Neural progenitor cell (in vitro differentiated cells): ENCODE data around the gene RPS27A. TPM values are rescaled to one million over a fixed set of nuclear protein-coding genes. Genes with fewer than 3 reads are reported as not detected.
"Not testable (repeated sequence)": the region's sequence is repeated elsewhere in the genome, so short reads cannot be mapped to it uniquely, and the experiment has no call there.

Experiments used
- DNase-seq: peaks from one replicate; pipeline ENCODE4 v3.0.0-alpha.2; 2016; ENCODE audit warnings: low spot score
- H2AFZ ChIP-seq: fragments of 200-600 bp; sonication (generic); replicated peaks from 2 replicates; pipeline ENCODE4 v1.6.1; 2016; ENCODE audit warnings: antibody characterized with exemption
- H3F3A ChIP-seq: fragments of 200-600 bp; sonication (generic); 2 replicates; pipeline ENCODE4 v1.6.1; 2016; ENCODE audit warnings: antibody characterized with exemption, low read depth
- H3K27ac ChIP-seq: fragments of 200-600 bp; sonication (generic); 2 replicates; pipeline ENCODE4 v1.5.1; 2016; ENCODE audit warnings: mild to moderate bottlenecking
- H3K27me3 ChIP-seq: fragments of 200-600 bp; sonication (generic); 2 replicates; pipeline ENCODE4 v1.6.1; 2016; ENCODE audit warnings: mild to moderate bottlenecking, moderate library complexity
- H3K36me3 ChIP-seq: fragments of 200-600 bp; sonication (generic); 2 replicates; pipeline ENCODE4 v1.5.1; 2016
- H3K4me1 ChIP-seq: fragments of 200-600 bp; sonication (generic); 2 replicates; pipeline ENCODE4 v1.6.1; 2016; ENCODE audit warnings: mixed run types
- H3K4me2 ChIP-seq: fragments of 200-600 bp; sonication (generic); 2 replicates; pipeline ENCODE4 v1.6.1; 2016
- H3K4me3 ChIP-seq: fragments of 200-600 bp; sonication (generic); 2 replicates; pipeline ENCODE4 v1.5.1; 2016
- H3K79me2 ChIP-seq: fragments of 200-600 bp; sonication (generic); 2 replicates; pipeline ENCODE4 v1.6.1; 2016; ENCODE audit warnings: low read depth
- H3K9ac ChIP-seq: fragments of 200-600 bp; sonication (generic); 2 replicates; pipeline ENCODE4 v1.6.1; 2016
- H3K9me3 ChIP-seq: fragments of 200-600 bp; sonication (generic); 2 replicates; pipeline ENCODE4 v1.5.1; 2016; ENCODE audit warnings: low read depth
- H4K20me1 ChIP-seq: fragments of 200-600 bp; sonication (generic); 2 replicates; pipeline ENCODE4 v1.6.1; 2016; ENCODE audit warnings: low read depth
- H3K27ac Mint-ChIP-seq: 3 replicates; pipeline ENCODE4 v1.8.0; 2021; ENCODE audit warnings: mixed read lengths
- H3K27me3 Mint-ChIP-seq: 2 replicates; pipeline ENCODE4 v1.8.0; 2022; ENCODE audit warnings: low read depth, mild to moderate bottlenecking, inconsistent platforms, moderate library complexity, mixed read lengths; ENCODE audit not compliant: insufficient read depth
- H3K36me3 Mint-ChIP-seq: 3 replicates; pipeline ENCODE4 v1.8.0; 2021; ENCODE audit warnings: mixed read lengths
- H3K4me1 Mint-ChIP-seq: 3 replicates; pipeline ENCODE4 v1.8.0; 2021; ENCODE audit warnings: mixed read lengths
- H3K4me3 Mint-ChIP-seq: 3 replicates; pipeline ENCODE4 v1.8.0; 2021; ENCODE audit warnings: mild to moderate bottlenecking, moderate library complexity, mixed read lengths
- H3K9me3 Mint-ChIP-seq: 3 replicates; pipeline ENCODE4 v1.8.0; 2020; ENCODE audit warnings: mixed read lengths
- EZH2 ChIP-seq: fragments of 200-600 bp; sonication (generic); IDR thresholded peaks from 2 replicates; pipeline ENCODE4 v1.6.1; 2017; ENCODE audit warnings: antibody characterized with exemption, mild to moderate bottlenecking, moderate library complexity
- EZH2phosphoT487 ChIP-seq: fragments of 200-600 bp; sonication (generic); IDR thresholded peaks from 2 replicates; pipeline ENCODE4 v1.6.1; 2017; ENCODE audit warnings: antibody characterized with exemption
- total RNA-seq: library from RNA; depleted of rRNA; stranded (reverse); fragments of >200 nt; gene quantifications from 2 replicates; pipeline ENCODE4 v1.2.3, GENCODE V29; 2015; ENCODE audit warnings: low replicate concordance
- TF ChIP-seq, protein P1 (sequence below): fragments of 200-600 bp; sonication (generic); IDR thresholded peaks from 2 replicates; pipeline ENCODE4 v1.5.1; 2017; ENCODE audit warnings: antibody characterized with exemption, mild to moderate bottlenecking

Gene RPS27A
- total RNA-seq, 1 donor from 2014 or later = 2,741 TPM

DNA sequence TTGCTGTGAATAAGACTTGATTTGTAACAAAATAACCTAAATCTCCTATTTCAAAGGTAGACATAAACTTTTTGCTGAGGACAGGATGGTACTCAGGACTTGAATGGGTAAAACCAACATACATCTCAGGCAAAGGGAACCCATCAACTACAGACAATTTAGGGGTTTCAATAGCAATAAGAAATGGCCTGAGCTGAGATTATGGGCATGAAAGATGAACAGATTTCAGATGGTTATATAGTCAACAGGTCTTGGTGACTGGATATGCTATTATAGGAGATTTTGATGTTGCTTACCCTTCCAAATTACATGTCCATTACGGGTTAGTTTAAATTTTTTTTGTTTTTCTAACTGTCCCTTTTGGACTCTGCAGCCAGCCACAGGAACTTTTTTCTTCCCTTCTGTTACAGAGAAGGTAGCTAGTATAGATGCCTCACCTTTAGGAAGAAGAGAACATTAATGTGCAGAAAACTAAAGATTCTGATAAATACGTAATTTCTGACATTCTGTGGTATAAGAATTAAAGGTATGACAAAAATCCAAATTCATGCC lies 4.6 kb downstream of the RPS27A start:
- Histone ChIP-seq H3K9me3 (no peaks in the 10 kb centered on the region), H3K36me3 (peaks cover 25% of the 10 kb centered on the region), H2AFZ (no peak overlapping the region), H3K27ac (peak overlapping the region; percentile 65), H3K4me1 (peaks cover 6% of the 10 kb centered on the region), H3K4me2 (peak overlapping the region; percentile 27), H3K4me3 (no peak overlapping the region), H3K79me2 (peaks cover 27% of the 10 kb centered on the region), H3F3A (peaks cover 57% of the 10 kb centered on the region), H4K20me1 (peaks cover 39% of the 10 kb centered on the region), H3K27me3 (no peaks in the 10 kb centered on the region), H3K9ac (no peak overlapping the region)
- Mint-ChIP-seq H3K4me3 (no peak overlapping the region), H3K4me1 (peaks cover 13% of the 10 kb centered on the region), H3K9me3 (no peaks in the 10 kb centered on the region), H3K27ac (no peak overlapping the region), H3K36me3 (peaks cover 13% of the 10 kb centered on the region), H3K27me3 (peaks cover 2% of the 10 kb centered on the region)
- no peak for DNase-seq
- TF ChIP-seq EZH2 (no peak), EZH2phosphoT487 (no peak)
- TF ChIP-seq, protein P1, sequence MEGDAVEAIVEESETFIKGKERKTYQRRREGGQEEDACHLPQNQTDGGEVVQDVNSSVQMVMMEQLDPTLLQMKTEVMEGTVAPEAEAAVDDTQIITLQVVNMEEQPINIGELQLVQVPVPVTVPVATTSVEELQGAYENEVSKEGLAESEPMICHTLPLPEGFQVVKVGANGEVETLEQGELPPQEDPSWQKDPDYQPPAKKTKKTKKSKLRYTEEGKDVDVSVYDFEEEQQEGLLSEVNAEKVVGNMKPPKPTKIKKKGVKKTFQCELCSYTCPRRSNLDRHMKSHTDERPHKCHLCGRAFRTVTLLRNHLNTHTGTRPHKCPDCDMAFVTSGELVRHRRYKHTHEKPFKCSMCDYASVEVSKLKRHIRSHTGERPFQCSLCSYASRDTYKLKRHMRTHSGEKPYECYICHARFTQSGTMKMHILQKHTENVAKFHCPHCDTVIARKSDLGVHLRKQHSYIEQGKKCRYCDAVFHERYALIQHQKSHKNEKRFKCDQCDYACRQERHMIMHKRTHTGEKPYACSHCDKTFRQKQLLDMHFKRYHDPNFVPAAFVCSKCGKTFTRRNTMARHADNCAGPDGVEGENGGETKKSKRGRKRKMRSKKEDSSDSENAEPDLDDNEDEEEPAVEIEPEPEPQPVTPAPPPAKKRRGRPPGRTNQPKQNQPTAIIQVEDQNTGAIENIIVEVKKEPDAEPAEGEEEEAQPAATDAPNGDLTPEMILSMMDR = no peak

DNA sequence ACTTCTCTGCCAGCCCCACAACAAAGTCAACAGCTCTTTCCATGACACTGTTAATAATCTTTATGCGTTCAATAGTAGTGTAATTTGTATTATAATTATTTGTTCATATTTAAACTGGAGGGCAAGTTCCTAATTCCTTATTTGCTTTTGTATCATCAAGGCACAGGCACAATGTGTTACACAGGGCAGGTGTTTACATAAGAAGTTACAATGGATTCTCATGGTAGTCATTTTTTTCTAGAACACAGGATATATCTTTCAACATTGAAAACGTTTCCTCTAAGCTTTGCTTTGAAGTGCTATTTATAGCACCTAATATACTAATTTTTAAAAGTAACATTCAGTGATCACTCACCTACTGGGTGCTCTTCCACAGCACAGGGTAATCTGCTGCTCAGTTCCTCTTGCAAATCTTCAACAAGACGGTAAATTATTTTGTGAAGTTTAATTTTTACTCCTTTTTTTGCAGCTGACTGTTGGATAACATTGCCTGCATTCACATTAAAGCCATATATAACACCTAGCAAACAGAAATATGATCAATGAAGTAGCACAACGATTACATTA lies 7.3 kb downstream of the RPS27A start:
- Mint-ChIP-seq H3K9me3 (no peaks in the 10 kb centered on the region), H3K4me1 (peaks cover 3% of the 10 kb centered on the region), H3K36me3 (peaks cover 6% of the 10 kb centered on the region), H3K27ac (no peak overlapping the region), H3K27me3 (peaks cover 4% of the 10 kb centered on the region), H3K4me3 (no peak overlapping the region)
- no peak overlapping the region for H3K4me2 ChIP-seq
- H3K27ac ChIP-seq = no peak overlapping the region
- H2AFZ ChIP-seq = no peak overlapping the region
- DNase-seq = no peak
- H3F3A ChIP-seq = peaks cover 40% of the 10 kb centered on the region
- no peak overlapping the region for H3K4me3 ChIP-seq
- no peaks in the 10 kb centered on the region for H3K27me3 ChIP-seq
- H3K9ac ChIP-seq = no peak overlapping the region
- peaks cover 23% of the 10 kb centered on the region for H4K20me1 ChIP-seq
- H3K79me2 ChIP-seq = peaks cover 4% of the 10 kb centered on the region
- H3K36me3 ChIP-seq = peaks cover 15% of the 10 kb centered on the region
- no peak for TF ChIP-seq EZH2phosphoT487
- TF ChIP-seq, protein P1 = no peak
- no peak for TF ChIP-seq EZH2
- no peaks in the 10 kb centered on the region for H3K4me1 ChIP-seq
- H3K9me3 ChIP-seq = no peaks in the 10 kb centered on the region

DNA sequence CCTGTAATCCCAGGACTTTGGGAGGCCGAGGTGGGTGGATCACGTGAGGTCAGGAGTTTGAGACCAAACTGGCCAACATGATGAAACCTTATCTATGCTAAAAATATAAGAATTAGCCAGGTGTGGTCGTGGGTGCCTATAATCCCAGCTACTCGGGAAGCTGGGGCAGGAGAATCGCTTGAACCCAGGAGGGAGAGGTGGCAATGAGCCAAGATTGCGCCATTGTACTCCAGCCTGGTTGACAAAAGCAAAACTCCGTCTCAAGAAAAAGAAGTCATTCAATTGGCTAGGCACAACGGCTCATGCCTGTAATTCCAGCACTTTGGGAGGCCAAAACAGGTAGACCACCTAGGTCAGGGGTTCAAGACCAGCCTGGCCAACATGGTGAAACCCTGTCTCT lies 9.1 kb downstream of the RPS27A start:
- not testable (repeated sequence) for H3K27ac ChIP-seq, H3K9ac ChIP-seq, H3K36me3 ChIP-seq, H3K4me2 ChIP-seq, H3K27me3 ChIP-seq, H3K4me1 ChIP-seq, H3K4me3 Mint-ChIP-seq, DNase-seq, H3K4me3 ChIP-seq, H2AFZ ChIP-seq, H3K36me3 Mint-ChIP-seq, H3K9me3 ChIP-seq, H4K20me1 ChIP-seq, H3K27me3 Mint-ChIP-seq, H3K9me3 Mint-ChIP-seq, H3K4me1 Mint-ChIP-seq, H3K79me2 ChIP-seq, H3K27ac Mint-ChIP-seq
- peaks cover 21% of the 10 kb centered on the region for H3F3A ChIP-seq

DNA sequence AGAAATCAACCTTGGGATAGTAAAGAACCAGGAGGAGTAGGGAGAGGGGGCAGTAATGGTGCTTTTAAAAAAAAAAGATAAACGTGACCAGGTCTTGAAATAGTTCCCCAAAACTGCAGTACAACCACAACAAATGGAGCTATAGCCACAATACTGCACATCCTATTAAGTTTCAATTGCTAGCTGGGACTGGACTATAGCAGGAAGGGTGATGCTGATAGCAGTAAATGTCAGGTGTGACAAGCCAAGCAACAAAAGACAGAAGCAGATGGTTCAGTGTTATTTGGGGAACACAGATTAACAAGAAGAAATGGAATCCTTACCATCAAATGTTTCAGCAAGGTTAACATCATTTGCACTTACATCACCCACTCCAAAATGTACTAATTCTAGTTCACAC lies 10.1 kb downstream of the RPS27A start:
- no peak overlapping the region for H3K4me3 ChIP-seq
- no peaks in the 10 kb centered on the region for H3K4me1 ChIP-seq
- H3K27me3 ChIP-seq = no peaks in the 10 kb centered on the region
- TF ChIP-seq EZH2phosphoT487 (no peak), EZH2 (no peak)
- TF ChIP-seq, protein P1 = no peak
- H2AFZ ChIP-seq = no peak overlapping the region
- Mint-ChIP-seq H3K27me3 (peaks cover 4% of the 10 kb centered on the region), H3K9me3 (no peaks in the 10 kb centered on the region), H3K4me3 (no peak overlapping the region), H3K27ac (no peak overlapping the region), H3K36me3 (peaks cover 3% of the 10 kb centered on the region), H3K4me1 (no peaks in the 10 kb centered on the region)
- peaks cover 13% of the 10 kb centered on the region for H3F3A ChIP-seq
- no peak overlapping the region for H3K4me2 ChIP-seq
- no peak for DNase-seq
- H3K9ac ChIP-seq = no peak overlapping the region
- H3K36me3 ChIP-seq = no peaks in the 10 kb centered on the region
- no peaks in the 10 kb centered on the region for H3K9me3 ChIP-seq
- no peaks in the 10 kb centered on the region for H3K79me2 ChIP-seq
- H3K27ac ChIP-seq = no peak overlapping the region
- H4K20me1 ChIP-seq = no peaks in the 10 kb centered on the region
